OCI-LY3 (cell line): ENCODE results near the gene ABHD5.

Source experiments
- H2AFZ ChIP-seq: fragments of 200-600, 300-600 bp; shearing (Covaris generic); 2 replicates; pipeline ENCODE4 v1.6.0; 2014; ENCODE audit warnings: antibody characterized with exemption, low read depth, low read length
- H3K27ac ChIP-seq: fragments of 200-600, 300-600 bp; sonication (generic); 2 replicates; pipeline ENCODE4 v1.5.1; 2014; ENCODE audit warnings: mild to moderate bottlenecking, low read length, moderate library complexity, mixed read lengths
- H3K27me3 ChIP-seq: fragments of 200-600, 300-600 bp; sonication (generic); 2 replicates; pipeline ENCODE4 v1.6.1; 2014; ENCODE audit warnings: low read depth, low read length, mixed read lengths
- H3K36me3 ChIP-seq: fragments of 200-600, 300-600 bp; sonication (generic); replicated peaks from 2 replicates; pipeline ENCODE3; 2014; ENCODE audit warnings: low read depth, low read length, mixed read lengths
- H3K4me1 ChIP-seq: fragments of 300-600, 200-600 bp; sonication (generic); 2 replicates; pipeline ENCODE4 v1.6.1; 2014; ENCODE audit warnings: low read length, mixed read lengths
- H3K4me2 ChIP-seq: fragments of 200-600, 300-600 bp; sonication (generic); 2 replicates; pipeline ENCODE4 v1.6.1; 2014; ENCODE audit warnings: low read length, mixed read lengths
- H3K4me3 ChIP-seq: fragments of 300-600, 200-600 bp; sonication (generic); 2 replicates; pipeline ENCODE4 v1.5.1; 2014; ENCODE audit warnings: antibody characterized with exemption, mild to moderate bottlenecking, low read length, moderate library complexity
- H3K79me2 ChIP-seq: fragments of 300-600, 200-600 bp; shearing (Covaris generic); 2 replicates; pipeline ENCODE4 v1.6.1; 2014; ENCODE audit warnings: mild to moderate bottlenecking, low read length, mixed read lengths
- H3K9ac ChIP-seq: fragments of 300-600, 200-600 bp; shearing (Covaris generic); 2 replicates; pipeline ENCODE4 v1.6.0; 2014; ENCODE audit warnings: mild to moderate bottlenecking, low read length, moderate library complexity
- H3K9me3 ChIP-seq: fragments of 200-600, 300-600 bp; shearing (Covaris generic); 2 replicates; pipeline ENCODE4 v1.6.1; 2014; ENCODE audit warnings: low read length, mixed read lengths; ENCODE audit not compliant: insufficient read depth
- H4K20me1 ChIP-seq: fragments of 200-600, 300-600 bp; sonication (generic); 2 replicates; pipeline ENCODE4 v1.6.1; 2016; ENCODE audit warnings: low read length, mixed read lengths; ENCODE audit not compliant: insufficient read depth
- CTCF ChIP-seq: fragments of 200-600, 300-600 bp; sonication (generic); IDR thresholded peaks from 2 replicates; pipeline ENCODE4 v1.5.1; 2014; ENCODE audit warnings: antibody characterized with exemption, low read length, low read depth
- EZH2phosphoT487 ChIP-seq: fragments of 200-600 bp; shearing (Covaris generic); IDR thresholded peaks from 2 replicates; pipeline ENCODE4 v1.6.1; 2018; ENCODE audit warnings: antibody characterized with exemption, mixed run types, low read depth

Gene ABHD5

DNA sequence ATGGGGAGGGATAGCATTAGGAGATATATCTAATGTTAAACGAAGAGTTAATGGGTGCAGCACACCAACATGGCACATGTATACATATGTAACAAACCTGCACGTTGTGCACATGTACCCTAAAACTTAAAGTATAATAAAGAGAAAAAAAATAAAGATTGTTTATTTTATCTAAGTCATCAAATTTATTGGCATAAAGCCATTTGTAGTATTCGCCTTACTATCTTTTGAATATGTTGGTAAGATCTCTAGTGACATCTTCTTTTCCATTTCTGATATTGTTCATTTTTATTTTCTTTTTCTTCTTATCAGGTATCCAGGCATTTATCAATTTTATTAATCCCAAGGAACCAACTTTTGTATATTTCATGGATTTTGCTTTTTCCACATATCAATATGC is 5.8 kb upstream of the ABHD5 start:
- H3K9ac ChIP-seq: no peak overlapping the region
- no peak overlapping the region for H3K4me2 ChIP-seq
- H3K79me2 ChIP-seq: no peaks in the 10 kb centered on the region
- H2AFZ ChIP-seq: no peak overlapping the region
- no peaks in the 10 kb centered on the region for H4K20me1 ChIP-seq
- H3K27ac ChIP-seq: no peak overlapping the region
- TF ChIP-seq CTCF (no peak), EZH2phosphoT487 (no peak)
- H3K9me3 ChIP-seq: no peaks in the 10 kb centered on the region
- H3K27me3 ChIP-seq: no peaks in the 10 kb centered on the region
- H3K4me1 ChIP-seq: 0 out of 2 replicates have a peak, but pooled peaks cover 2% of the 10 kb centered on the region
- H3K36me3 ChIP-seq: no peaks in the 10 kb centered on the region
- no peak overlapping the region for H3K4me3 ChIP-seq

DNA sequence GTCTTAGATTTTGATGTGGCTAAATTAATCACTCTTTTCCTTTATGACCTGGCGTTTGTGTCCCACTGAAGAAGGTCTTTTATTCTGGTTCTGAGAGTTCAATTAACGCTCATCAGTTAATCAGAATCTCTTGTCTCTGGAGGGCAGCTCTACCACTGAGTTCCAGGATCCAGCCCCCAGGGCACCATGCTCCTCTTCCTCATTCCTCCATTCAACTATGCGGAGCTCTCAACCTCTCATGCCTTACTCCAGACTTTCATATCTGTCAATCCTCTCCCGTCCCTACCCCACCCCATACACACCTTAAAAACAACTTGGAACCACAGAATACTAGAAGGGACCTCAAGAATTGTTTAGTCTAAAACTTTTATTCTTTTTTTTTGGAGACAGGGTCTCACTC is 4.8 kb upstream of the ABHD5 start:
- Histone ChIP-seq H3K27ac (no peak overlapping the region), H3K4me1 (peaks cover 7% of the 10 kb centered on the region; the same call in 1 of the 2 replicates), H2AFZ (no peak overlapping the region), H3K79me2 (no peaks in the 10 kb centered on the region; the same call in 1 of the 2 replicates), H4K20me1 (no peaks in the 10 kb centered on the region), H3K4me3 (no peak overlapping the region), H3K9me3 (no peaks in the 10 kb centered on the region), H3K9ac (no peak overlapping the region), H3K27me3 (no peaks in the 10 kb centered on the region), H3K4me2 (no peak overlapping the region), H3K36me3 (no peaks in the 10 kb centered on the region)
- no peak for TF ChIP-seq EZH2phosphoT487

DNA sequence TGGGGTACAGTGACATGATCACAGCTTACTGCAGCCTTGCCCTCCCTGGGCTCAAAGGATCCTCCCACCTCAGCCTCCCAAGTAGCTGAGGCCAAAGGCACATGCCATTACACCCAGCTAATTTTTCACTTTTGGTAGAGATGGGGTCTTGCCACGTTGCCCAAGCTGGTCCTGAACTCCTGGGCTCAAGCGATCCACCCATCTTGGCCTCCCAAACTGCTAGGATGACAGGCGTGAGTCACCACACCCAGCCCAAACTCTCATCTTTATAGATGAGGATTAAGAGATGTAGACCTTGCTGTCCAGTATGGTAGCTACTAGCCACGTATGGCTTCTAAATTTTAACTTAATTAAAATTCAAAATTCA is 4.4 kb upstream of the ABHD5 start:
- H3K4me2 ChIP-seq: no peak overlapping the region
- H2AFZ ChIP-seq: no peak overlapping the region
- no peak overlapping the region for H3K4me3 ChIP-seq
- no peaks in the 10 kb centered on the region for H3K36me3 ChIP-seq
- no peaks in the 10 kb centered on the region for H3K27me3 ChIP-seq
- TF ChIP-seq EZH2phosphoT487 (no peak), CTCF (no peak)
- no peaks in the 10 kb centered on the region for H3K9me3 ChIP-seq
- H3K79me2 ChIP-seq: peaks cover 2% of the 10 kb centered on the region
- H3K4me1 ChIP-seq: peaks cover 7% of the 10 kb centered on the region; the same call in 1 of the 2 replicates
- no peaks in the 10 kb centered on the region for H4K20me1 ChIP-seq
- no peak overlapping the region for H3K9ac ChIP-seq
- no peak overlapping the region for H3K27ac ChIP-seq

DNA sequence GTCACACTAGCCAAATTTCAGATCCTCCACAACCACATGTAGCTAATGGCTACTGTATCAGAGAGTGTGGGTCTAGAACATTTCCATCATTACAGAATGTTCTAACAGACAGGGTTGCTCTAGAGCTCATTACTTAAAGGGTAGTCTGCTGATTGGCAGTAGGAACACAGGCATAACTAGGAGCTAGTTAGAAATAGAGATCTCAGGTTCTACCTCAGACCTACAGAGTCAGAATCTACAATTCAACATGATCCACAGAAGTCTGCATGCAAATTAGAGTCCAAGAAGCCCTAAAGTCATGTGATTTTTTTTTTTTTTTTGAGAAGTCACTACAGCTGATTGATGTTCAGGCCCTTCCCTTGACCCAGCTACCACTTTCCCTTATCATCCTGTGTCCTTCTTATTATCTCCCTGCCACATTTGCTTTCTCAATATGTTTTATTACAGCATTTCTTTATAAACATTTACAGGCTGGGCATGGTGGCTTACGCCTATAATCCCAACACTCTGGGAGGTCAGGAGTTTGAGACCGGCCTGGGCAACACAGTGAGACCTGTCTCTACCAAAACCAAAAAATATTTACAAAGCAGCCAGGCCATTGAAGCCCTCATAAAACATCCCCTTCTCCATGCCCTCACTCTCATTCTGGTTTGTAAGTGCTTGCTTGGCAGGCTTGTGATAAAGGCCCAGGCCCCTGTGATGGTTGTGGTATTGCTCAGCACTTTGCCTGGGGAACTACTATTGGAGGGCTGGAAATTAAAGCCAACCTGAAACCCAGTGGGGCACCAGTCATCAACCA is 3.8 kb upstream of the ABHD5 start:
- TF ChIP-seq CTCF (no peak), EZH2phosphoT487 (no peak)
- Histone ChIP-seq H4K20me1 (no peaks in the 10 kb centered on the region), H3K9ac (no peak overlapping the region), H3K36me3 (no peaks in the 10 kb centered on the region), H3K4me1 (peaks cover 10% of the 10 kb centered on the region), H3K4me3 (no peak overlapping the region), H3K9me3 (no peaks in the 10 kb centered on the region), H3K27me3 (no peaks in the 10 kb centered on the region), H3K4me2 (no peak overlapping the region), H3K27ac (no peak overlapping the region), H3K79me2 (peaks cover 8% of the 10 kb centered on the region), H2AFZ (no peak overlapping the region)
